HTERT RPE-1 (cell line): ENCODE measurements around the gene PHACTR1.
"Not testable (repeated sequence)": the region's sequence is repeated elsewhere in the genome, so short reads cannot be mapped to it uniquely, and the experiment has no call there.

Experiments
- in situ Hi-C: fragments of 300-500 bp; cut with MboI; formaldehyde crosslinking; loops from 4 replicates; pipeline ENCODE4 v1.14.3; 2020; ENCODE audit warnings: low sequenced_read_pairs

The PHACTR1 gene

GRCh38 chr6:12748815-12749521 lies 32.4 kb downstream of the PHACTR1 start:
- in situ Hi-C loops: no loop called here

- in situ Hi-C loops: no loop called here
Measured at GRCh38 chr6:12749531-12750379, 33.2 kb downstream of the PHACTR1 start.

- in situ Hi-C loops: no loop called here
Measured at GRCh38 chr6:12750416-12750815, 33.8 kb downstream of the PHACTR1 start.

- in situ Hi-C loops: no loop called here
Measured at GRCh38 chr6:12751694-12752325, 35.2 kb downstream of the PHACTR1 start.

- in situ Hi-C loops: no loop called here
Measured at GRCh38 chr6:12753036-12753435, 36.5 kb downstream of the PHACTR1 start.

- in situ Hi-C loops: no loop called here
Measured at GRCh38 chr6:12760226-12760625, 43.7 kb downstream of the PHACTR1 start.

- in situ Hi-C loops: no loop called here
Measured at GRCh38 chr6:12760911-12761310, 44.3 kb downstream of the PHACTR1 start.

GRCh38 chr6:12761376-12762115 lies 45.0 kb downstream of the PHACTR1 start:
- in situ Hi-C loops: no loop called here

GRCh38 chr6:12762731-12763434 lies 46.3 kb downstream of the PHACTR1 start:
- in situ Hi-C loops: not testable (repeated sequence)

- in situ Hi-C loops: no loop called here
Measured at GRCh38 chr6:12766365-12766764, 49.8 kb downstream of the PHACTR1 start.

GRCh38 chr6:12767016-12767415 lies 50.4 kb downstream of the PHACTR1 start:
- in situ Hi-C loops: no loop called here

GRCh38 chr6:12769556-12770256 lies 53.1 kb downstream of the PHACTR1 start:
- in situ Hi-C loops: no loop called here

- in situ Hi-C loops: no loop called here
Measured at GRCh38 chr6:12772416-12772815, 55.8 kb downstream of the PHACTR1 start.

- in situ Hi-C loops: no loop called here
Measured at GRCh38 chr6:12776291-12776690, 59.7 kb downstream of the PHACTR1 start.

GRCh38 chr6:12779772-12780171 lies 63.2 kb downstream of the PHACTR1 start:
- in situ Hi-C loops: no loop called here

- in situ Hi-C loops: no loop called here
Measured at GRCh38 chr6:12782136-12782535, 65.6 kb downstream of the PHACTR1 start.

GRCh38 chr6:12785301-12785700 lies 68.7 kb downstream of the PHACTR1 start:
- in situ Hi-C loops: no loop called here

GRCh38 chr6:12785921-12786320 lies 69.4 kb downstream of the PHACTR1 start:
- in situ Hi-C loops: no loop called here

- in situ Hi-C loops: no loop called here
Measured at GRCh38 chr6:12791371-12791770, 74.8 kb downstream of the PHACTR1 start.

GRCh38 chr6:12798326-12798725 lies 81.8 kb downstream of the PHACTR1 start:
- in situ Hi-C loops: no loop called here
